Neuron (in vitro differentiated cells): ENCODE measurements around the gene PITX2.
"Not testable (repeated sequence)": the region's sequence is repeated elsewhere in the genome, so short reads cannot be mapped to it uniquely, and the experiment has no call there.

Experiments used
- H2AFZ ChIP-seq: one replicate; pipeline ENCODE4 v1.6.1; 2013; ENCODE audit warnings: low read depth, mild to moderate bottlenecking, inconsistent platforms, low read length, moderate library complexity
- H3K27me3 ChIP-seq: one replicate; pipeline ENCODE4 v1.6.1; 2013; ENCODE audit warnings: low read length; ENCODE audit not compliant: insufficient read depth
- H3K36me3 ChIP-seq: one replicate; pipeline ENCODE4 v1.6.1; 2013; ENCODE audit warnings: low read length; ENCODE audit not compliant: insufficient read depth
- H3K4me1 ChIP-seq: one replicate; pipeline ENCODE4 v1.6.1; 2013; ENCODE audit warnings: low read length; ENCODE audit not compliant: insufficient read depth
- H3K4me3 ChIP-seq: 2 replicates; pipeline ENCODE4 v1.5.1; 2013; ENCODE audit warnings: mild to moderate bottlenecking, low read length, moderate library complexity
- H3K9me3 ChIP-seq: one replicate; pipeline ENCODE4 v1.6.1; 2013; ENCODE audit warnings: low read length

Gene PITX2

DNA sequence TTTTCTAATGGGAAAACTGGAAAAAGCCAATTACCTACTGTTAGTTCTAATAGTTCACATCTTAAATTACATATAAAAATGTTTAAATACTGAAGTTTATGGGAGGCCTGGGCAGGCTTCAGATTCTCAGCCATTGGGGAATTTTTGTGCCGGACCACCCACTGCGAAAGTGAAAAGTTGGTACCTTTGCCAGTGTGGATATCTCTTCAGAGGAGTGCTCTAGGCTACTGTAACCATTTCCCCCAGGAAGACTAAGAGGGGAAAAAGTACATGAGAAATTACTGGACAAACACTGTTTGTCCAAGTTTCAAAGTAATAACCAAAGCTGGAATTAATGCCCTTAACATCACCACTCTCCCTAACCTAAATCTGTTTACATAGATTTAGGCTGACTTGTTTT is 20.8 kb downstream of the PITX2 start:
- H3K9me3 ChIP-seq = no peaks in the 10 kb centered on the region
- no peaks in the 10 kb centered on the region for H3K36me3 ChIP-seq
- peaks cover 4% of the 10 kb centered on the region for H3K27me3 ChIP-seq
- no peak overlapping the region for H3K4me3 ChIP-seq
- no peak overlapping the region for H2AFZ ChIP-seq
- H3K4me1 ChIP-seq = no peaks in the 10 kb centered on the region

DNA sequence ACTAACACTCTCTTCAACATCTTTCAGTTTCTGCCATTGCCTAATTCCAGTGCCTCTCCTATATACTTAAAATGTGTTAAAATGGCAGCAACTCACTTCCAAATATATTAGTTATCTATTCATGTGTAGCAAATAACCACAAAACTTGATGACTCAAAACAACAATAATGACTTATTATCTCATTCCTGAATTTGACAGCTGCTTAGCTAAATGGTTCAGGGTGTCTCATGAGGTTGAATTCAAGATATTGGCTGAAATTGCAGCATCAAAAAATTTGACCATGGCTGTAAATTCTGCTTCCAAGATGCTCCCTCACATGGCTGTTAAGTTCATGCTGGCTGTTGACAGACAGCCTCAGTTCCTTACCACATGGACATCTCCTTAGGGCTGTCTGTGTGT is 25.3 kb downstream of the PITX2 start:
- no peaks in the 10 kb centered on the region for H3K36me3 ChIP-seq
- H3K27me3 ChIP-seq = no peaks in the 10 kb centered on the region
- H2AFZ ChIP-seq = no peak overlapping the region
- no peaks in the 10 kb centered on the region for H3K9me3 ChIP-seq
- no peaks in the 10 kb centered on the region for H3K4me1 ChIP-seq
- no peak overlapping the region for H3K4me3 ChIP-seq

- Histone ChIP-seq H3K27me3 (no peaks in the 10 kb centered on the region), H3K4me3 (no peak overlapping the region), H2AFZ (no peak overlapping the region), H3K36me3 (no peaks in the 10 kb centered on the region), H3K9me3 (no peaks in the 10 kb centered on the region), H3K4me1 (no peaks in the 10 kb centered on the region)
These were observed 26.4 kb downstream of the PITX2 start for GRCh38 chr4:110596431-110596830.

GRCh38 chr4:110595583-110595982 is 27.3 kb downstream of the PITX2 start:
- H3K9me3 ChIP-seq = no peaks in the 10 kb centered on the region
- no peaks in the 10 kb centered on the region for H3K4me1 ChIP-seq
- H3K27me3 ChIP-seq = no peaks in the 10 kb centered on the region
- no peaks in the 10 kb centered on the region for H3K36me3 ChIP-seq
- H2AFZ ChIP-seq = no peak overlapping the region
- H3K4me3 ChIP-seq = no peak overlapping the region

DNA sequence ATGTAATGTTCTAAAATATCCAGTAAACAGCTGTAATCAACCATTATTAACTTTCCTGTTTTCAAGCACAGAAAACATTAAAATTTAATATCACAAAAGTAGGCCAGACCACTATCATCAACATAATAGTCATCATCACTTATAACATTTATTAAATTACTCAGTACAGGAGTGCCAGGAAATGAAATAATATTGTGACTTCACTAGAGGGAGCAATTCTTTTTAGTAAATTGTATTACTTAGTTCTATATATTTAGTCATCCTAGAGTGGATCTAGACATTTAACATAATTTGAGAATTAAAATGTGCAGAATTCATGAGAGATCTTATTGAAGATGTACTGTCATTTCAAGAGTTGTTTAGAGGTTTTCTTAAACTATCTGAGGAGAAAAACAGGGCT is 33.6 kb downstream of the PITX2 start:
- Histone ChIP-seq H3K36me3 (no peaks in the 10 kb centered on the region), H3K4me1 (no peaks in the 10 kb centered on the region), H3K9me3 (no peaks in the 10 kb centered on the region), H2AFZ (no peak overlapping the region), H3K27me3 (no peaks in the 10 kb centered on the region), H3K4me3 (no peak overlapping the region)

GRCh38 chr4:110587666-110588285 is 35.1 kb downstream of the PITX2 start:
- Histone ChIP-seq H3K9me3 (no peaks in the 10 kb centered on the region), H3K4me1 (no peaks in the 10 kb centered on the region), H3K27me3 (no peaks in the 10 kb centered on the region), H3K36me3 (no peaks in the 10 kb centered on the region), H2AFZ (no peak overlapping the region), H3K4me3 (no peak overlapping the region)

DNA sequence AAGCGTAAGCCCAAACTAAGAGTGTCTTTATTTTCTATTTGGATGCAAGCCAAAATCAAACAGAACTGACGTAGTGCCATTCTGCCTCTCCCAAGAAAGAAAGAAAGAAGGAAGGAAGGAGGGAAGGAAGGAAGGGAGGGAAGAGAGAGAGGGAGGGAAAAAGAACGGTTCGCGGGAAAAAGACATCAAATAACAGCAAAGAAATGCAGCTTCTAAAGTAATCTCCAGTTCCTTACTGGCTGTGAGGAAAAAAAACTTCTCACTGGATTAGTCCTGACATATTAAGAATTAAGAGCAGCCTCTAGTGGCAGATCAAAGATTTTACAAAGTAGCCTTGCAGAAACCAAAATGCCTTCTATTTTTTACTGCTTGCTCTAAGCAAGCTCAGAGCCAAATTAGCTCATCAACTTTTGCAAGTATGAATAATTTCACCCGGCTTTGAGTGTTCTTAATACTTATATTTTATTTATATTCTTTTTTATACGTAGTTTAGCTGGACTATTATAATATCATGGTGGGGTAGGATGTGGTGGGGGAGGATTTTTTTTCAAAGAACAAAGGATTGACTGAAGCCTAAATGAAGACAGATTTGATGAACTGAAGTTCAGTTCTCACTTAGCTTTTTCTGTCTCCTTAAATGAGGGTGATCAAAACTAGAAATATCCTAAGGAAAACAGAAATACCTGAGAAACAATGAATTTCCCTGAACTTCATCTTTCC is 36.6 kb downstream of the PITX2 start:
- no peaks in the 10 kb centered on the region for H3K27me3 ChIP-seq
- no peaks in the 10 kb centered on the region for H3K36me3 ChIP-seq
- H2AFZ ChIP-seq = no peak overlapping the region
- no peak overlapping the region for H3K4me3 ChIP-seq
- H3K4me1 ChIP-seq = no peaks in the 10 kb centered on the region
- no peaks in the 10 kb centered on the region for H3K9me3 ChIP-seq

DNA sequence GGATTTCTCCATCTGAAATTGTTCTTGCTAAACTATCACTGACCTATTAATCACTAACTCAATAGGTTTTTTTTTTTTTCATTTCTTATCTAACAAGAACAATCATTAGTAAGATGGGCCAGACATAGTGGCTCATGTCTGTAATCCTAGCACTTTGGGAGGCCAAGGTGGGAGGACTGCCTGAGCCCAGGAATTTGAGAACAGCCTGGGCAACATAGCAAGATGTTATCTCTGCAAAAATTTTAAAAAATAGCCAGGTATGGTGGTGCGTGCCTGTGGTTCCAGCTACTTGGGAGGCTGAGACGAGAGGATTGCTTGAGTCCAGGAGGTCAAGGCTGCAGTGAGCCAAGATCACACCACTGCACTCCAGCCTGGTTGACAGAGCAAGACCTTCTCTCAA is 46.2 kb downstream of the PITX2 start:
- H3K27me3 ChIP-seq = not testable (repeated sequence)

More for the DNA sequence above, 46.2 kb downstream of the PITX2 start:
- not testable (repeated sequence) for H3K4me1 ChIP-seq, H3K4me3 ChIP-seq, H3K9me3 ChIP-seq, H2AFZ ChIP-seq, H3K36me3 ChIP-seq
